ENCODE results near the gene METRNL.

DNA sequence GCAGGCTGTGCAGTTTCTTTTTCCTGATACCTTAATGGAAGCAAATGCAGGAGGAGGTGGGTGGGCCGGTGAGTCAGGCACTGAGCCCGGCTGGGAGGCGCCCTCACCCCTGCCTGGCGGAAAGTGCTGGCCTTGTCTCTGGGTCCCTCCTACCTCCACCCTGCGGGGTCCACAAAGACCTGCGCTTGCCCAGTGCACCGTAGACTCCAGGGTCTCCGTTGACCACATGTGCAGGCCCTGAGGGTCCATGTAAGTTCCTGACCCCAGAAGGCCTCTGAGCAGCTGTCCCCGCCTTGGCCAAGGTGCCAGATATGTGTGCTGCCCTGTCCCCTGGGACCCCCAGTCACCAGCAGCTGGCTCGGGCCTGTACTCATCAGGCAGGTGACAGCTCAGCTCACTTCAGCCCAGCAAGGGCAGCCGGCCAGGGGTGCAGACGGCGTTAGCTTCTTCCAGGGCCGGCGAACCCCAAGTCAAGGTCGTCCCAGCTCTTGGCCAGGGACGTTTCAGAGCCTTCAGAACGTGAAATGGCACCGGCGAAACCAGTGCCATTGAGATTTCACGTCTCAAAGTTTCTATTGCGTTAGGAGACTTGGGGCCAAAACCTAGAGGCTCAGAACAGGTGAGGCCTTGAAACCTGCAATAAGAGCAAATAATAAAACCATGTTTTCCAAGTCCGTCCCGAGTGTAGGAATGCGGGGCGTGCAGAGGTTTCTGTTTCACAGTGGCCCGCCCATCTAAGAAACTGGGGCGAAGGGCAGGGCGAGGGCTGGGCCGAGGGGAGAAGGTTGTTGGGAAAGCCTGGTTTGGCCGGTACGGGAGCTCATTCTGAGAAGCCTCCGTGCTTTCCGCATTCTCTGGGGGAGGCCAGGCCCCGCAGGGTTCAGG, 12.1 kb downstream of the METRNL start:
- TF ChIP-seq, protein P1, sequence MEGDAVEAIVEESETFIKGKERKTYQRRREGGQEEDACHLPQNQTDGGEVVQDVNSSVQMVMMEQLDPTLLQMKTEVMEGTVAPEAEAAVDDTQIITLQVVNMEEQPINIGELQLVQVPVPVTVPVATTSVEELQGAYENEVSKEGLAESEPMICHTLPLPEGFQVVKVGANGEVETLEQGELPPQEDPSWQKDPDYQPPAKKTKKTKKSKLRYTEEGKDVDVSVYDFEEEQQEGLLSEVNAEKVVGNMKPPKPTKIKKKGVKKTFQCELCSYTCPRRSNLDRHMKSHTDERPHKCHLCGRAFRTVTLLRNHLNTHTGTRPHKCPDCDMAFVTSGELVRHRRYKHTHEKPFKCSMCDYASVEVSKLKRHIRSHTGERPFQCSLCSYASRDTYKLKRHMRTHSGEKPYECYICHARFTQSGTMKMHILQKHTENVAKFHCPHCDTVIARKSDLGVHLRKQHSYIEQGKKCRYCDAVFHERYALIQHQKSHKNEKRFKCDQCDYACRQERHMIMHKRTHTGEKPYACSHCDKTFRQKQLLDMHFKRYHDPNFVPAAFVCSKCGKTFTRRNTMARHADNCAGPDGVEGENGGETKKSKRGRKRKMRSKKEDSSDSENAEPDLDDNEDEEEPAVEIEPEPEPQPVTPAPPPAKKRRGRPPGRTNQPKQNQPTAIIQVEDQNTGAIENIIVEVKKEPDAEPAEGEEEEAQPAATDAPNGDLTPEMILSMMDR (IDR thresholded peaks at IDR 0.05; ENCODE audit: low read depth, low read length): no peak
- no peak for TF ChIP-seq EZH2phosphoT487 (IDR thresholded peaks at IDR 0.05; ENCODE audit: low read depth)
